GM18502 (cell line): ENCODE measurements around the gene RNF19B.
"Not testable (repeated sequence)": the region's sequence is repeated elsewhere in the genome, so short reads cannot be mapped to it uniquely, and the experiment has no call there.

Experiments
- ATAC-seq: cut with Tn5 transposase; IDR thresholded peaks from one replicate; pipeline ENCODE4 v1.9.1; 2021; ENCODE audit warnings: mild to moderate bottlenecking; ENCODE audit not compliant: unreplicated experiment, poor library complexity

RNF19B gene

GRCh38 chr1:32934535-32934934 is 30.1 kb downstream of the RNF19B start:
- ATAC-seq = no peak

GRCh38 chr1:32933742-32934322 is 30.8 kb downstream of the RNF19B start:
- no peak for ATAC-seq

- ATAC-seq = no peak
These were observed 32.8 kb downstream of the RNF19B start for GRCh38 chr1:32931760-32932159.

- ATAC-seq = no peak
These were observed 35.2 kb downstream of the RNF19B start for GRCh38 chr1:32929366-32929765.

- no peak for ATAC-seq
These were observed 35.9 kb downstream of the RNF19B start for GRCh38 chr1:32928715-32929114.

- ATAC-seq = no peak
These were observed 36.3 kb downstream of the RNF19B start for GRCh38 chr1:32928285-32928684.

GRCh38 chr1:32927441-32927840 is 37.2 kb downstream of the RNF19B start:
- ATAC-seq = no peak

GRCh38 chr1:32926562-32926961 is 38.0 kb downstream of the RNF19B start:
- ATAC-seq = no peak

GRCh38 chr1:32925403-32926162 is 39.0 kb downstream of the RNF19B start:
- no peak for ATAC-seq

- no peak for ATAC-seq
These were observed 39.7 kb downstream of the RNF19B start for GRCh38 chr1:32924881-32925344.

GRCh38 chr1:32920833-32921232 is 43.8 kb downstream of the RNF19B start:
- no peak for ATAC-seq

- ATAC-seq = no peak
These were observed 44.5 kb downstream of the RNF19B start for GRCh38 chr1:32919811-32920733.

GRCh38 chr1:32918179-32918578 is 46.4 kb downstream of the RNF19B start:
- no peak for ATAC-seq

GRCh38 chr1:32917521-32917920 is 47.1 kb downstream of the RNF19B start:
- no peak for ATAC-seq

GRCh38 chr1:32915766-32916706 is 48.6 kb downstream of the RNF19B start:
- no peak for ATAC-seq

GRCh38 chr1:32910319-32910718 is 54.3 kb downstream of the RNF19B start:
- ATAC-seq = no peak

GRCh38 chr1:32907435-32907834 is 57.2 kb downstream of the RNF19B start:
- ATAC-seq = no peak

- no peak for ATAC-seq
These were observed 58.0 kb downstream of the RNF19B start for GRCh38 chr1:32906654-32907053.

GRCh38 chr1:32905588-32905987 is 59.0 kb downstream of the RNF19B start:
- ATAC-seq = not testable (repeated sequence)

- ATAC-seq = no peak
These were observed 59.8 kb downstream of the RNF19B start for GRCh38 chr1:32904797-32905196.
